DMS79 (cell line): ENCODE measurements around the gene FOSL1.
A peak's percentile ranks its signal among the peaks of the same experiment; 100 is the strongest.

Experiments used
- DNase-seq: peaks from one replicate; lab custom pipeline; 2025; lab: John Stamatoyannopoulos, UW

Gene FOSL1

DNA sequence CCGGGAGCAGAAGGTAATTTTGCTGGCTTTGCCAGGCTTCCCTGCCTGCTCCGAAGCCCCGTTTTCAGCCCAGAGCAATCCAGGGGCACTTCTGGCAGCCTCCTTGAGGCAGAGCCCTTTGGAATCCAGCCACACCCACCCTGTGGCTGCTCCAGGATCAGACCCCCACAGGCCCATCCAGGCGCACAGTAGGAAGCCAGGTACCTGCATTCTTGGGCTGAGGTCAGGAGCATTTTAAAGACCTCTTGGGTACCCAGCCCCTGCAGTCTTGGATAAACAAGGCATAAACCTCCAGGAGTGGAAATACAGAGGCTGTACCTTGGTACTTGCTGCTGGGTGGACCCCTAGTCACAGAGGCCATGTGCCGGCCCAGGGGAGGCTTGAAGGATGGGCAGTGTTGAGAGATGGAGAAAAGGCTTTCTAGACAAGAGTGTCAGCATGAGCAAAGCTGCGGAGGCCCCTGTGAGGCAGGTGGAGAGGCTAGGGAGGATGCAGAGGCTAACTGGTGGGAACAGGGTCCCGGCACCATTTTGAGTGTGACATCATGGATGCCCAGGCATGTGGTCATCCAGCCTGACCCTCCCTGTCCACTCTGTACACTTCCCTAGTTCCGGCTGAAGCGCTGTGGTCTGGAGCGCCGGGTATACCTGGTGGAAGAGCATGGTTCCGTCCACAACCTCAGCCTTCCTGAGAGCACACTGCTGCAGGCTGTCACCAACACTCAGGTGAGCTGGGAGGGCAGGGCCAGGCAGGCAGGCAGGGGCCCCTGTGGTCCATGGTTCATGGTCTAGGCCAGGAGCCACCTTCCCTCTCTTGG is 36.1 kb downstream of the FOSL1 start:
- no peak for DNase-seq

DNA sequence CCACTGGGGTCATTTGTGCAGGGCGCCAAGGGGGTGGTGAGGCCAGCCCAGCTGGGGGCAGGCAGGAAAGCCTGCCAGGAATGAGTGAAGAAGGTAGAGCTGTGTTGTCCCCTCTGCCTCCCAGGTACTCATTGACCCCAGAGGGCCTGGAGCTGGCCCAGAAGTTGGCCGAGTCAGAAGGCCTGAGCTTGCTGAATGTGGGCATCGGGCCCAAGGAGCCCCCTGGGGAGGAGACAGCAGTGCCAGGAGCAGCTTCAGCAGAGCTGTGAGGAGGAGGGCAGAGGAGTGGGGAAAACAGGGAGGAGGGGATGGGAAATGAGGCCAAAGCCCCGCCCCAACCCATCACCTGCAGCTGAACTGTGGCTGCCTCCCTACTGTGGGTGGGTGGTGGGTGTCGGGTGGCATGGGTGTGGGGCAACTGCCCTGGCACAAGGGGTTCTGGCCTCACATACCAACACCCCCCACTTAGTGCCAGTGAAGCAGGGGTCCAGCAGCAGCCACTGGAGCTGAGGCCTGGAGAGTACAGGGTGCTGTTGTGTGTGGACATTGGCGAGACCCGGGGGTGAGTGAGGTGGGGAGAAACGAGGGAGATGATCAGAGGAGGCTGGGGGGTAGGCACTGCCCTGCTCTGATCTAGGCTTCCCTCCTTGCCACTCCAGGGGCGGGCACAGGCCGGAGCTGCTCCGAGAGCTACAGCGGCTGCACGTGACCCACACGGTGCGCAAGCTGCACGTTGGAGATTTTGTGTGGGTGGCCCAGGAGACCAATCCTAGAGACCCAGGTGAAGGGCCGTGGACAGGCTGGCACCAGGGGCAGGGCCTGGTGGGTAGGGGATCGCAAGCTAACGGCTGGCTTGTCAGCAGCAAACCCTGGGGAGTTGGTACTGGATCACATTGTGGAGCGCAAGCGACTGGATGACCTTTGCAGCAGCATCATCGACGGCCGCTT is 37.0 kb downstream of the FOSL1 start:
- no peak for DNase-seq

DNA sequence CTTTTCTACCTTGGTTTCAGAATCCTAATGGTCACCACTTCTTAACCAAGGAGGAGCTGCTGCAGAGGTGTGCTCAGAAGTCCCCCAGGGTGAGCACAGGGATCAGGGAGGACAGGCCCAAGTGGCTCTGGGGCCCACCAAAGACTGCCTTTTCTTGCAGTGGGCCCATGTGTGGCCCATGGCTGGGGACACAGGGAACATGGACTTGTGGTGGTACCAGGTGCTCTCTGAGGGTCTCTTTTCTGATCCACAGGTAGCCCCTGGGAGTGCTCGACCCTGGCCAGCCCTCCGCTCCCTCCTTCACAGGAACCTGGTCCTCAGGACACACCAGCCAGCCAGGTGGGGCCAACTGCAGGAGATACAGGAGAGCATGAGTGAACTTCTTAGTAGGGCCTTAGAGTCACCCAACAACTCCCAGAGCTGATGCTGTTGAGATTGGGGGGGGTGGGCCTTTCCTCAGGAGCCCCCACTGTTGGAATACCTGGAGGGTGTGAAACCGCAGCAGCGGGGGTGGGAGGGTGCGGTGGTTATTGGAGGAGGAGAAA is 37.9 kb downstream of the FOSL1 start:
- DNase-seq, result no peak

DNA sequence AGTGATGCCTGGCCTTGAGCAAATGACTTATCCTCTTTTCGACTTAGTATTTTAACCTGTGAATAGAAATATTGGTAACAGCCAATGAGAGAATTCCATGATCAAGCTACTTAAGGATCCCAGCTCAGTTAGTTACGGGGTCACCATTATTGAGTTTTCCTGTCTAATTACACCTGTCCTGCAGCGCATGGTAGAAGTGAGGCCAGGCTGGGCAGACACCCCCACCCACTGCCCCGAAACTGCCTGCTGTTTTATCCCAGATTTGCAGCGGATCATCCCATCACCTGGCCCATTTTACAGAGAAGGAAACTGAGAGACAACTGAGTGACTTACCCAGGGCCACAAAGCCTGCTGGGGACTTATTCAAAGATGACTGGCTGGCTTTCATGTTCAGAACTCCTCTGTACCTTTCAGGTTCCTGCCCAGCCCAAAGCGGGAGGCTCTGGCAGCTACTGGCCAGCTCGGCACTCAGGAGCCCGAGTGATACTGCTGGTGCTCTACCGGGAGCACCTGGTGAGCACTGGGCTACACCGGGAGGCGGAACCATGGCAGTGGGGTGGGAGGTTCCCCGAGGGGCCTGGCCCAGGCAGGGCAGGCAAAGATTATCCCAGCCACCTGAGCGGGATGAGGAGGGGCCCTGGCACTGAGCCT is 38.5 kb downstream of the FOSL1 start:
- no peak for DNase-seq

DNA sequence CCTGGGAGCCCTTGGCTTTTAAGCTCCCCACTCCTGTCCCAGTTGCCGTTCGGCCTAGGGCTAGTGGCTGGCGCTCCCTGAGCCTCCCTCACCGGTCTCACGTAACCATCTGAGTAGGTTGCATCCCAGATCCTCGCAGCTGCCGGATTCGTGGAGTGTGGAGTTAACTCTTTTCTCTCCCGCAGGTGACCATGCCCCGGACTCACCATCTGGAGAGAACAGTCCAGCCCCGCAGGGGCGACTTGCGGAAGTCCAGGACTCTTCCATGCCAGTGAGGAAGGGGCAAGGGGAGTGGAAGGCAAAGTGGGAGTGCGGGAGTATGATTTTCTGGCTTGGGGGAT is 39.1 kb downstream of the FOSL1 start:
- no peak for DNase-seq

DNA sequence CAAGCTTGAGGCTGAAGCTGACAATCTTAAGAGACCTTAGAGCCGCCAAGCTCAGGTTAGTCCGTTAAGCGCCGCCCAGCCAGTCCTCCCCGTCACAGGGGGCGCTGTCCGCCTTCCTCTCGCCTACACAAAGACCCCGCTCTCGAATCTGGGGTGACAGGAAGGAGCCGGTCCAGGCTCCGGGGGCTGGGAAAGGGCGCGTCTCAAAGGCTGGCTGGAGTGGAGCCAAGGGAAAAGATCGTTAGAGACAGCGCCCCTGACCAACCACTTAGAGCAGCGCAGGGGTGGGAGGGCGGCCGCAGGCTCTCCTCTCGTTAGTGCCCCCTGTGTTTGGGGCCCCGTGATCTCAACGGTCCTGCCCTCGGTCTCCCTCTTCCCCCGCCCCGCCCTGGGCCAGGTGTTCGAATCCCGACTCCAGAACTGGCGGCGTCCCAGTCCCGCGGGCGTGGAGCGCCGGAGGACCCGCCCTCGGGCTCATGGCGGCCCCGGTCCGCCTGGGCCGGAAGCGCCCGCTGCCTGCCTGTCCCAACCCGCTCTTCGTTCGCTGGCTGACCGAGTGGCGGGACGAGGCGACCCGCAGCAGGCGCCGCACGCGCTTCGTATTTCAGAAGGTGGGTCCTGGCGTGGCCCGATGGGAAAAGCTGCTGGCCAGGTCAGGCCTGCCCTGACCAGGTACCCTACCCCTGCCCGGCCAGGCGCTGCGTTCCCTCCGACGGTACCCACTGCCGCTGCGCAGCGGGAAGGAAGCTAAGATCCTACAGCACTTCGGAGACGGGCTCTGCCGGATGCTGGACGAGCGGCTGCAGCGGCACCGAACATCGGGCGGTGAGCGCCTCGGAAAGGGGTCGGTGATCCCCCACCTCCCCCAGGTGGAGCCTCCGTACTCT is 39.7 kb downstream of the FOSL1 start, which contains the start of gene MUS81:
MUS81 (plus strand) TSS at position 156 of the 887 bp plus-strand sequence; CDS start at position 477, 321 bp downstream.
- DNase-seq, result peak; percentile 96

DNA sequence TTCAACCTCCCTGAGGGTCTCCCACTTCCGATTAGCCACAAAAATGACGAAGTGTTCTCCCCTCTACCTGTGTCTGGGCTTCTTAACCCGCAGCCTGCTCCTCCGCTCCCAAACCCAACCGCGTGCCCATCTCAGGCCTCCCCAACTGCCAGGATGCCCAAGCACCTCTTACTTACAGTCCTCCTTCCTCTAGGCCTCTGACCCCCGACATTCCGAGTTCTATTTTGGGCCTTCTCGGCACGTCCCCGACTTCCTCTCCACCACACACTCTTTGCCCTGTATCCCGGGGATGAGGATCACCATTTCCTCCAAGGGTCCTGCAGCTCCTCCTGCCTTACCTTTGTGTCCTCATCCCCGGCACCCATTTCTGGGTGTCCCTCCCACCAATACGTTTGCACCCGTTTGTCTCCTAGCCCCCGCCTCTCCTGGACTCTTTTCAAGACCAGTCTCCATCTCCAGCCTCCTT is 40.3 kb downstream of the FOSL1 start:
- DNase-seq, result no peak

DNA sequence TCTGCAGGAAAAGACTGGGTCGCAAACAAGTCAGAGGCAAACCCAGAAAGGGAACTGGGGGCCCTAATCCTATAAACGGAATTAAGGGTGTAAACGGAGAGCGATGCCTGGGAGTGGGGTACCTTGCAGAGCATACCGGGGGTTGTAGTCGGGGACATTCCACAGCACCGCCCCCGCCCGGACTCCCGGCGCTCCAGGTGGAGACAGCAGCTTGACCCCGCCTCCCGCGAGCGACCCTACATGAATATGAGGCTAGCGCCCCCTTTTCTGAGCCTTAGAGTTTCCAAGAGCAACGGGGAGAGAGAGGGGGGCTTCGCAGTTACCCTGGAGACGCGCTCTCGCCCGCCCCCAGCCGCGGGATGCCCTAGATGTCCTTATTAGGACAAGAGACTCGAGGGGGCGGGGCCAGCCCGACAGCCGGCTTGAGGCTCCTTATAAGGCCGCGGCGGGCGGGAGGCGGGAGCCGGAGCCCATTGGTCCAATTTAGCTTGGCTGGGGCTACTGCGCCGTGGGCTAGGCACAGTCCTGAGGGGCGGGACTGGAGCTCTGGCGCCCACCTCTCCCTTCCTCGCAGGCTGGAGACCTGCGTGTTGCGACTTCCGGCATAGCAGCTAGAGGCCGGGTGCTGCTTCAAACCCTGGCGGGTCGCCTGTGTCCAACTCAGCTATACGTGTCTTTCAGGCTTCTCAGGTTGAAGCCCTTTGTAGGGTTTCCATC is 40.9 kb downstream of the FOSL1 start:
- peak; percentile 99 for DNase-seq

DNA sequence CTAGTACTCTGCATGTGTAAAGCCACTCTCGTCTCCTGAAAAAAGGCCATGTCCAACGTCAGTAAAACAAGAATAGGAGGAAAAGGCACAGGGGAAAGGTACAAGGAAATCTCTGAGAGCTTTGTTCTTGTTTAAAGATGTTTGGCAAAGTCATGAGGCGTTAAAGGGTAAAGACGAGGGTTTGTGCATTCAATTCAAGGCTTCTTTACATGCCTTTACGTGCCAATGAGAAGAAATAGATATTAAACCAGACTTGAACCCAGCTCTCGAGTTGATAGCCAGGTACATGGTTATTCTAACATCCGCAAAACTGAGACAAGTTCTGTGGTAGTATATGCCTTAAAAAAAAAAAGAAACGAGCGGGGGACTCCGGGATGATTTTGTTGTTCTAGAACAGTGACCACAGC is 41.5 kb downstream of the FOSL1 start:
- peak; percentile 57 for DNase-seq

DNA sequence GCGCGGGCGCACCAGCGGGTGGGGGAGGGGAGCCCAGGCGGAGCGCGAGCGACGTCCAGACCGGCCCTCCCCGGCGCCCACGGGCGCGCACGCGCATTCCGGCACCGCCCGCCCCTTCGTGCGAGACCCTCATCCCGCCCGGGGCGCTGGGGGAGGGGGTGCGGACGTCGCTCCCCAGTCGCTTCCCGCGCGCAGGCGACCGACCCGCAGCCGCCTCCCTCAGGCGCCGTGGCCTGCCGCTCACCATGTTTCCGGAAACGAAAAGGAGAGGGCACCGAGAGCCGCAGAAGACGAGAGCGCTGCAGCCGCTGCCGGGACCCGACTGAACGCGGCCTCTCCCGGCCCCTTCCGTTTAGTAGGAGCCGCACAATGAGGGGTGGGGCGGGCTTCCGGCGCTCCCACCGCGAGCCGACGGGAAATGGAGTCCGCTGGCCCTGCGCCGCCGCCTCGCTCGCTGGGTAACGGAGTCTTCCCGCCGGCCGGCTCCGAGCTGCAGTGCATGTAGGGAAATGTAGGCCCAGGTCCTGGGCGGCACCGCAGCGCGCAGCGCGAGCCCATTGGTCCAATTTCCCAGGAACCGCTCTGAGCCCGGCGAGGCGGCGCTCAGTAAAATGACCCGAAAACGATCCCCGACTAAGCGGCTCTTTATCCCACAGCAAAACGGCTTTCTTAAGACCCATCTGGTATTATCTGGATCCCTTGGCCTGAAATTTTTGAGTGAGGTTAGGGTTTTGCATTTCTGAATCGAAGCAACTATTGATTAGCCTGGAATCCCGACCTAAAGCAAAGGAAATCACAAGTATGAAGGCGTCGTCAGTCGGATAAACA is 42.1 kb downstream of the FOSL1 start, which contains the start of gene CFL1:
CFL1 (minus strand) TSS at position 328 of the 828 bp plus-strand sequence; CDS start at position 247, 81 bp downstream.
- peak; percentile 89 for DNase-seq

DNA sequence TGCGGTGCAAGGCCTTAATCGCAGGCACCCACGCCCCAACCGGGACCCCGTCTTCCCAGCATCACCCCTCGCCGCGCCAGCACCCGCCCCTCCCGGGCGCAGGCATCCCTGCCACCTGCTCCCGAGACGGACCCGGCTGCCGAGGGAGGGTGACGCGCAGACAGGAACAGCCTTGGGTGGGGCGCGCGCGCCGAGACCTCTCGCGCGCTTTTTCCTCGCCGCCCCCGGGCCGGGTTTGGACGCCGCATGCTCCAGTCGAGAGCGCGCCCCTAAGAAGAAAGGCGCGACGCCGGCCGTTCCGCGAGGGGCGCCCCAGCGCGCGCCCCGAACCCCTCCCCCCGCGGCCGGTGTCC is 42.7 kb downstream of the FOSL1 start:
- DNase-seq, result no peak

DNA sequence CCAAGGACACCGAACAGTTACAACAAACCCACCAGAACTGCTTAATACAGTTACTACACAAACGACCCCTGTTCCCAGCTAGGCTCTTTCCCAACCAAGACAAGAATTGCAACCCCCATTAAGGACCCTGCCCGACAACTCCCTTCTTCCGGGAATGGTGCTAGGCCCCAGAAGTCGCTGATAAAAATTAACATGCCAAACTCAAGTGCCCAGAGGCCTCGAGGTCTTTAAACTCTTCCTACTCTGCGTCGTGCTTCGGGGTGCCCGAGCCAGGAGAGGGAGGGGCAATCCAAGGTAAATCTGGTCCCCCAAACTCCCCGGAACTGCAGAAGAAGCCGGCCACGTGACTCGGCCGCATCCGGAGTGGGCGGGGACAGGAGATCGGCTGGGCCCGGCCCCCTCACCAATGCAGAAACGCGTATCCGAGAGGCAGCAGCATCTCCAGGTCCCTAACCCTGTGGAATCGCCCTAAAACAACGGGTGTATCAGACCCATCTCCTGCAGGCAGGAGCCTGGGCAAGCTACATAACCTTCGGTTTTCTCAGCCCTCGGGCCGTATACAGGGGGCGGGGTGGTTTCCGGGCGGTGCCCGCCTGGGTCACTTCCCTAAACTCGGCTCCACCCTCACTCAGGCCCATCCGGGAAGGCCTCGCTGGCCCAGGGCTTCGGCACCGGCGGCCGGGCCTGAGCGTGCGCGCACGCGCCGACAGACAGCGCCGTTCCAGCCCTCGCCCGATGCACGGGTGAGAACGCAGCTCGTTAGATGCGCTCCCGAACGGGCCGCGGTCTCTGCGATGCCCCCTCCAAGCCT is 43.3 kb downstream of the FOSL1 start:
- DNase-seq, result peak; percentile 18

DNA sequence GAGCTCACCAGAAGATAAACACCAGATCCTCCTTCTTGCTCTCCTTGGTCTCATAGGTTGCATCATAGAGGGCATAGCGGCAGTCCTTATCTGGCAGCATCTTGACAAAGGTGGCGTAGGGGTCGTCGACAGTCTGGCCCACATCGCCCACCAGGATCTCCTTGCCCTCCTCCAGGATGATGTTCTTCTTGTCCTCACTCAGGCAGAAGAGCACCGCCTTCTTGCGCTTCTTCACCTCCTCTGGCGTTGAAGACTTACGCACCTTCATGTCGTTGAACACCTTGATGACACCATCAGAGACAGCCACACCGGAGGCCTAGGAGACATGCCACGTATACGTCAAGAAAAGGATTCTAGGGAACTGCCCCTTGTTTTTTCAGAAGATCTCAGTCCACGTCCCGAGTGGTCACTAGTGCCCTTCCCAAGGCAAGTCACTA is 44.2 kb downstream of the FOSL1 start:
- no peak for DNase-seq

DNA sequence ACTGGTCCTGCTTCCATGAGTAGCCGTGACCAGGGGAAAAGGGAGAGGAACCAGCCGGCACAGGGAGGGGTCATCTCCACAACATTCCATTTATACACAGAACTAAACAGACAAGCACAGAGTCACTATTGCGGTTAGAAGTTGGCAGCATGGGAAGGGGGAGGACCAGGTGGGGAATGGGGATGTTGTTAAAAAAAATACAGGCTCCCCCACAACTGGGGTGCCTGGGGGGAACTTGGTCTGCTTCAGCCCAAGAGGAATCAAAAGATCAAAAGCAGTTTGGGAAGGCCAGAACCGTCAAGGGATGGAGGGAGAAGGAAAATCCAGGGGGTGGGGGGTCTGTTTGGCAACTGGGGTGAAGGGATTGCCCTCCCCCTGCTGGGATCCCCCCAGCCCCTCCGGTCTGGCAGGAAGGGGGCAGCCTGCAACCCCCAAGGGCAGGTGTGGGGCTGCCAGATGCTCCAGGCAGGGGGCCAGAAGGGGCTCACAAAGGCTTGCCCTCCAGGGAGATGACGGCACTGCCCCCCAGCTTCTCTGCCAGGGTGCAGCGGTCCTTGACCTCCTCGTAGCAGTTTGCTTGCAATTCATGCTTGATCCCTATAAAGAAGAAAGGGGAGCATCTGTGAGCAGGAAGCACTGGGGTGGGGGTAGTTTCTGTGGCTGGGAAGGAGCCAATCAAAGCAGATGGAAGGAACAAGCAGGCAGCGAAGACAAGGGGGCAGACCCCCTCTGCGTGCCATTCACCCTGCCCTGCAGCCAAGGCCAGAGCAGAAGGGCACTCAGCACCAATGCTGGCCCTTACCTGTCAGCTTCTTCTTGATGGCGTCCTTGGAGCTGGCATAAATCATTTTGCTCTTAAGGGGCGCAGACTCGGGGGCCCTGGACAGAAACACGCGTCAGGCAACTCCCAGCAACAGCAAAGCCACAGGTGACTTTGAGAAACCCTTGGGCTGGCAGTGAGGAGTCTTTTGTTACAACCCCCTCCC is 45.0 kb downstream of the FOSL1 start:
- DNase-seq, result no peak

DNA sequence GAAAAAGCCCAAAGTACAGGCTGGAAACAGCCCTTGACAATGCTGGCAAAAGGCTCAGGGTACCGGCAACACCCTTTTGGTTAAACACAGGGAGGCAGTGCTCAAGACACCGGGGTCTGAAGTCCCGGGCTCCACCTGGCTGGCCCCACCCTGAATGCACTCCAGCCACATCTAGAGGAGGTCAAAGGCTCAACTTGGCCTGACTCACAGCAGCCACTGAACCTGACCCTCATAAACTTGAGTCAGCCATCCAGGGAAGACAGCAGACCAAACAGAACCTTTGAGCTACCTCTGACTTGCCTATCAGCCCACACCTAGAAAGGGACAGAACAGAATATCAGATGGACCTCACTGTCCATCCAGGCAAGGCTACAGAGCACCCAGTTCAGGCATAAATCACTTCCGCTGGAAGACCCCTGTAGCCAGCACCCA is 46.0 kb downstream of the FOSL1 start:
- no peak for DNase-seq

DNA sequence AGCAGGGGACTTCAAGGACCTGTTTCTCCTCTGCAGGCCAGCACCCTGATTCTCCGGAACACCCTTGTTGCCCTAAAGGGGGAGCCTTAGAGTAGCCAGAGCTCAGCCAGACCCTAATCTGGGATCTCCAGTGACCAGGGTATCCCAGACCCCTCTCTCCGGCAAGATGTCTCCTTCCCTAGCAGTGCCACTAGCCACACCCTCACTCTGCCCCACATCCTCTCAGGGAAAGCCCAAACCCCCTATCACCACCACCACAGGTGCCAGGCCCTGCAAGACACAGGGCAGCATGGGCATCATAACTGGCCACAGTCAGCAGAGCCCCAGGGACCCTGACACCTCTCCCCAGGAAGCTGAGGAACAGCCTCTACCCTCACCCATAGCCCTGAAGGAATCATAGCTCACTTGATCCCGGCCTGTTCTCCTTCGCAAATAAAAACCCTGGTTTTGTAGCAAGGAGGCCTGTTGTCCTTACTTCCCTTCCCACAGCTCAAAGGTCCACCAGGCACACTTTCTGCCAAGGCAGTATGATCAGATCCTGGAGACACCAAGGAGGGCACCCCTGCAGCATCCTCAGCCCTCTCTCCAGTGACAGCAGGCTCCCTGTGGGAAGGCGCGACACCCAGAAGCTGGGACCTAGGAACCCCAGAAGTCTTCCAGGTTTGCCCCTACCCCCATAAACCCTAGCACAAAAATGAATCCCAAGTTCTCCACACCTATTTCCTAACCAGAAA is 46.8 kb downstream of the FOSL1 start:
- no peak for DNase-seq
